ENCODE results near the gene TARS1.
"Not testable (repeated sequence)": the region's sequence is repeated elsewhere in the genome, so short reads cannot be mapped to it uniquely, and the experiment has no call there.

TARS1 gene

DNA sequence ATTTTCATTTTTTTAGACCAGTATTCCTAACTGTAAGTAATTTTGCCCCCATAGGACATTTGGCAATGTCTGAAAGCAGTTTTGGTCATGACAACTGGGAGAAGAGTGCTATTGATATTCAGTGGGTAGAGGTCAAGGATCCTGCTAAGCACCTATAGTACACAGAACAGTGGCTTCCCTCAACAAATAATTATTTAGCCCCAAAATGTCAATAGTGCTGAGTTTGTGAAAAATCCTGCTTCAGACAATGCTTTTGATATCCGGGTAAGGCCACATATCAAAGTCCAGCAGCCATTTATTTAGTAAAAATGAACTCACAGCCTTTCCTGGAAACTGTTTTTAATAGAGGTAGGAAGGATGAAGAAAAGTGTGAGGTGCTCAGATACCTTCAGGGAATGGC lies 8.1 kb upstream of the TARS1 start:
- no peaks in the 10 kb centered on the region for H3K36me3 ChIP-seq
- TF ChIP-seq, protein P1, sequence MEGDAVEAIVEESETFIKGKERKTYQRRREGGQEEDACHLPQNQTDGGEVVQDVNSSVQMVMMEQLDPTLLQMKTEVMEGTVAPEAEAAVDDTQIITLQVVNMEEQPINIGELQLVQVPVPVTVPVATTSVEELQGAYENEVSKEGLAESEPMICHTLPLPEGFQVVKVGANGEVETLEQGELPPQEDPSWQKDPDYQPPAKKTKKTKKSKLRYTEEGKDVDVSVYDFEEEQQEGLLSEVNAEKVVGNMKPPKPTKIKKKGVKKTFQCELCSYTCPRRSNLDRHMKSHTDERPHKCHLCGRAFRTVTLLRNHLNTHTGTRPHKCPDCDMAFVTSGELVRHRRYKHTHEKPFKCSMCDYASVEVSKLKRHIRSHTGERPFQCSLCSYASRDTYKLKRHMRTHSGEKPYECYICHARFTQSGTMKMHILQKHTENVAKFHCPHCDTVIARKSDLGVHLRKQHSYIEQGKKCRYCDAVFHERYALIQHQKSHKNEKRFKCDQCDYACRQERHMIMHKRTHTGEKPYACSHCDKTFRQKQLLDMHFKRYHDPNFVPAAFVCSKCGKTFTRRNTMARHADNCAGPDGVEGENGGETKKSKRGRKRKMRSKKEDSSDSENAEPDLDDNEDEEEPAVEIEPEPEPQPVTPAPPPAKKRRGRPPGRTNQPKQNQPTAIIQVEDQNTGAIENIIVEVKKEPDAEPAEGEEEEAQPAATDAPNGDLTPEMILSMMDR (IDR thresholded peaks at IDR 0.05; ENCODE audit: low read depth, low read length): no peak
- H3K27me3 ChIP-seq (ENCODE audit: insufficient read depth, low read depth, severe bottlenecking): peaks cover 49% of the 10 kb centered on the region
- H3K4me3 ChIP-seq (ENCODE audit: low read depth, low read length): no peak overlapping the region
- peaks cover 8% of the 10 kb centered on the region for H3K9me3 ChIP-seq (ENCODE audit: severe bottlenecking)
- no peak overlapping the region for H3K27ac ChIP-seq
- DNase-seq: no peak

GRCh38 chr5:33433303-33434240 lies 7.2 kb upstream of the TARS1 start:
- Histone ChIP-seq H3K36me3 (no peaks in the 10 kb centered on the region), H3K9me3 (ENCODE audit: severe bottlenecking) (peaks cover 8% of the 10 kb centered on the region), H3K27ac (no peak overlapping the region), H3K27me3 (ENCODE audit: insufficient read depth, low read depth, severe bottlenecking) (peaks cover 41% of the 10 kb centered on the region), H3K4me3 (ENCODE audit: low read depth, low read length) (no peak overlapping the region)
- TF ChIP-seq, protein P1 (IDR thresholded peaks at IDR 0.05; ENCODE audit: low read depth, low read length): no peak
- DNase-seq: no peak

- peaks cover 28% of the 10 kb centered on the region for H3K27me3 ChIP-seq (ENCODE audit: insufficient read depth, low read depth, severe bottlenecking)
- DNase-seq: peak; percentile 71
- TF ChIP-seq, protein P1 (IDR thresholded peaks at IDR 0.05; ENCODE audit: low read depth, low read length): peak; percentile 83
- H3K9me3 ChIP-seq (ENCODE audit: severe bottlenecking); H3K27ac ChIP-seq; H3K36me3 ChIP-seq; H3K4me3 ChIP-seq (ENCODE audit: low read depth, low read length): not testable (repeated sequence)
Observed at GRCh38 chr5:33435893-33436490, 4.8 kb upstream of the TARS1 start.

GRCh38 chr5:33438996-33439395 lies 1.8 kb upstream of the TARS1 start:
- H3K27ac ChIP-seq: no peak overlapping the region
- no peak for DNase-seq
- H3K9me3 ChIP-seq (ENCODE audit: severe bottlenecking): no peaks in the 10 kb centered on the region
- peaks cover 2% of the 10 kb centered on the region for H3K27me3 ChIP-seq (ENCODE audit: insufficient read depth, low read depth, severe bottlenecking)
- peak overlapping the region; percentile 93 for H3K4me3 ChIP-seq (ENCODE audit: low read depth, low read length)
- H3K36me3 ChIP-seq: peaks cover 18% of the 10 kb centered on the region
- TF ChIP-seq, protein P1 (IDR thresholded peaks at IDR 0.05; ENCODE audit: low read depth, low read length): no peak

GRCh38 chr5:33439905-33440481 lies 772 bp upstream of the TARS1 start:
- Histone ChIP-seq H3K27me3 (ENCODE audit: insufficient read depth, low read depth, severe bottlenecking) (no peaks in the 10 kb centered on the region), H3K36me3 (peaks cover 25% of the 10 kb centered on the region), H3K4me3 (ENCODE audit: low read depth, low read length) (peak overlapping the region; percentile 93), H3K27ac (peak overlapping the region; percentile 99), H3K9me3 (ENCODE audit: severe bottlenecking) (no peaks in the 10 kb centered on the region)
- DNase-seq: no peak
- TF ChIP-seq, protein P1 (IDR thresholded peaks at IDR 0.05; ENCODE audit: low read depth, low read length): no peak
